ENCODE data around the gene NCAPG.

DNA sequence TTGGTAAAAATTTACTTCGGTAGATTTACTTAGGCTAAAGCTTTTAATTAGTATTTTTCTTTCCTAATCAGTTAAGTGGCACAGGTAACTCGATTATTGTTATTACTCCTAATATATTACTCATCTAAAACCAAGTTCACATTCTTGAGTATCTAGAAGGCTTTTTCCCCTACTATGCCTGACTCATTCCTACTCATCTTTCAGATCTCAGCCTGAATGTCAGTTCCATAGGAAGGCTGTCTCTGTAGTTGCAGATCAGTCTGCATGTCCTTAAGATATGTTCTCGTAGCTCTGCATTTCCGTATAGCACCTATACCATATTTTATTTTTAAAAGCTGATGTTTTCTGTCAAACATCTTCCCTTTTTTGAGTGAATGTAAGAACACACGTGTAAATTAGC is 23.5 kb upstream of the NCAPG start:
- TF ChIP-seq, protein P1, sequence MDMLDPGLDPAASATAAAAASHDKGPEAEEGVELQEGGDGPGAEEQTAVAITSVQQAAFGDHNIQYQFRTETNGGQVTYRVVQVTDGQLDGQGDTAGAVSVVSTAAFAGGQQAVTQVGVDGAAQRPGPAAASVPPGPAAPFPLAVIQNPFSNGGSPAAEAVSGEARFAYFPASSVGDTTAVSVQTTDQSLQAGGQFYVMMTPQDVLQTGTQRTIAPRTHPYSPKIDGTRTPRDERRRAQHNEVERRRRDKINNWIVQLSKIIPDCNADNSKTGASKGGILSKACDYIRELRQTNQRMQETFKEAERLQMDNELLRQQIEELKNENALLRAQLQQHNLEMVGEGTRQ (IDR thresholded peaks at IDR 0.05; ENCODE audit: low read depth, low read length), result no peak
- TF ChIP-seq, protein P2, sequence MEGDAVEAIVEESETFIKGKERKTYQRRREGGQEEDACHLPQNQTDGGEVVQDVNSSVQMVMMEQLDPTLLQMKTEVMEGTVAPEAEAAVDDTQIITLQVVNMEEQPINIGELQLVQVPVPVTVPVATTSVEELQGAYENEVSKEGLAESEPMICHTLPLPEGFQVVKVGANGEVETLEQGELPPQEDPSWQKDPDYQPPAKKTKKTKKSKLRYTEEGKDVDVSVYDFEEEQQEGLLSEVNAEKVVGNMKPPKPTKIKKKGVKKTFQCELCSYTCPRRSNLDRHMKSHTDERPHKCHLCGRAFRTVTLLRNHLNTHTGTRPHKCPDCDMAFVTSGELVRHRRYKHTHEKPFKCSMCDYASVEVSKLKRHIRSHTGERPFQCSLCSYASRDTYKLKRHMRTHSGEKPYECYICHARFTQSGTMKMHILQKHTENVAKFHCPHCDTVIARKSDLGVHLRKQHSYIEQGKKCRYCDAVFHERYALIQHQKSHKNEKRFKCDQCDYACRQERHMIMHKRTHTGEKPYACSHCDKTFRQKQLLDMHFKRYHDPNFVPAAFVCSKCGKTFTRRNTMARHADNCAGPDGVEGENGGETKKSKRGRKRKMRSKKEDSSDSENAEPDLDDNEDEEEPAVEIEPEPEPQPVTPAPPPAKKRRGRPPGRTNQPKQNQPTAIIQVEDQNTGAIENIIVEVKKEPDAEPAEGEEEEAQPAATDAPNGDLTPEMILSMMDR (conservative IDR thresholded peaks at IDR 0.05; ENCODE audit: low read depth, low read length), result no peak
- no peak for TF ChIP-seq RFX5 (IDR thresholded peaks at IDR 0.05; ENCODE audit: low read depth, low read length)
- no peak for TF ChIP-seq BHLHE40 (IDR thresholded peaks at IDR 0.05; ENCODE audit: low read depth, low read length)
- TF ChIP-seq CHD1 (IDR thresholded peaks at IDR 0.05; ENCODE audit: low read depth, low read length), result no peak
- TF ChIP-seq, protein P3, sequence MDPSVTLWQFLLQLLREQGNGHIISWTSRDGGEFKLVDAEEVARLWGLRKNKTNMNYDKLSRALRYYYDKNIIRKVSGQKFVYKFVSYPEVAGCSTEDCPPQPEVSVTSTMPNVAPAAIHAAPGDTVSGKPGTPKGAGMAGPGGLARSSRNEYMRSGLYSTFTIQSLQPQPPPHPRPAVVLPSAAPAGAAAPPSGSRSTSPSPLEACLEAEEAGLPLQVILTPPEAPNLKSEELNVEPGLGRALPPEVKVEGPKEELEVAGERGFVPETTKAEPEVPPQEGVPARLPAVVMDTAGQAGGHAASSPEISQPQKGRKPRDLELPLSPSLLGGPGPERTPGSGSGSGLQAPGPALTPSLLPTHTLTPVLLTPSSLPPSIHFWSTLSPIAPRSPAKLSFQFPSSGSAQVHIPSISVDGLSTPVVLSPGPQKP (IDR thresholded peaks at IDR 0.05; ENCODE audit: borderline replicate concordance, low read depth, low read length), result no peak
- TF ChIP-seq POLR2A (IDR thresholded peaks at IDR 0.05; ENCODE audit: low read depth, low read length), result no peak
- TF ChIP-seq RAD21 (IDR thresholded peaks at IDR 0.05; ENCODE audit: low read length), result no peak
- no peak for TF ChIP-seq MXI1 (IDR thresholded peaks at IDR 0.05; ENCODE audit: borderline replicate concordance, low read depth, low read length)
- no peak for TF ChIP-seq CEBPB (IDR thresholded peaks at IDR 0.05; ENCODE audit: low read depth, low read length)
- TF ChIP-seq NFE2L2 (IDR thresholded peaks at IDR 0.05; ENCODE audit: low read depth, low read length), result no peak
